Measurements from ENCODE around the gene TLE1.

TLE1 gene

GRCh38 chr9:81609782-81610739 lies 79.3 kb downstream of the TLE1 start:
- no peak for TF ChIP-seq GATA3 (IDR thresholded peaks at IDR 0.05; ENCODE audit: low read depth, low read length)
- TF ChIP-seq GATA2 (IDR thresholded peaks at IDR 0.05; ENCODE audit: low read depth, low read length) = no peak

GRCh38 chr9:81608289-81608657 lies 81.1 kb downstream of the TLE1 start:
- no peak for TF ChIP-seq GATA3 (IDR thresholded peaks at IDR 0.05; ENCODE audit: low read depth, low read length)

GRCh38 chr9:81607593-81608288 lies 81.6 kb downstream of the TLE1 start:
- TF ChIP-seq GATA3 (IDR thresholded peaks at IDR 0.05; ENCODE audit: low read depth, low read length) (no peak), GATA2 (IDR thresholded peaks at IDR 0.05; ENCODE audit: low read depth, low read length) (no peak)

DNA sequence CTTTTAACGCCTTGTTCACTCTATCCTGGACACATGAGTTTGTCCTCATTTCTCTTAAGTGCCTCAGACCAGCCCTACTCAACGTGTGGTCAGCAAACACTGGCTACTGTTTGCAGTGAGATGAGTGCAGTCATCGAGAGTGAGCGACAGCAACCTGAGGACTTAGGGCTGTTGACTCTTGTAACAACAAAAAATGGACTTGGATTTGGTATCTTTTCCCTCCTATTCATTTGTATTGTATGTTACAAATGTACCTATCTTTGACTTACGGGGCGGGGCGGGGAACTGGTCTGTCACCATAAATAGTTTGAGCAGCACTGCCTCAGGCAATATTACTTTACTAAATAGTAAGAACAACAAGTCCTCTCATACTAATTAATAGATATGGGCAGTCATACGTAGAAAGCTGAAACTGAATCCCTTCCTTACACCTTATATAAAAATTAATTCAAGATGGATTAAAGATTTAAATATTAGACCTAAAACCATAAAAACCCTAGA lies 84.1 kb downstream of the TLE1 start:
- TF ChIP-seq GATA3 (IDR thresholded peaks at IDR 0.05; ENCODE audit: low read depth, low read length) = no peak
- TF ChIP-seq GATA2 (IDR thresholded peaks at IDR 0.05; ENCODE audit: low read depth, low read length) = no peak

- no peak for TF ChIP-seq GATA2 (IDR thresholded peaks at IDR 0.05; ENCODE audit: low read depth, low read length)
- TF ChIP-seq GATA3 (IDR thresholded peaks at IDR 0.05; ENCODE audit: low read depth, low read length) = no peak
These were observed 84.8 kb downstream of the TLE1 start for GRCh38 chr9:81604306-81605169.

- no peak for TF ChIP-seq GATA3 (IDR thresholded peaks at IDR 0.05; ENCODE audit: low read depth, low read length)
- TF ChIP-seq GATA2 (IDR thresholded peaks at IDR 0.05; ENCODE audit: low read depth, low read length) = no peak
These were observed 86.3 kb downstream of the TLE1 start for GRCh38 chr9:81602887-81603680.

DNA sequence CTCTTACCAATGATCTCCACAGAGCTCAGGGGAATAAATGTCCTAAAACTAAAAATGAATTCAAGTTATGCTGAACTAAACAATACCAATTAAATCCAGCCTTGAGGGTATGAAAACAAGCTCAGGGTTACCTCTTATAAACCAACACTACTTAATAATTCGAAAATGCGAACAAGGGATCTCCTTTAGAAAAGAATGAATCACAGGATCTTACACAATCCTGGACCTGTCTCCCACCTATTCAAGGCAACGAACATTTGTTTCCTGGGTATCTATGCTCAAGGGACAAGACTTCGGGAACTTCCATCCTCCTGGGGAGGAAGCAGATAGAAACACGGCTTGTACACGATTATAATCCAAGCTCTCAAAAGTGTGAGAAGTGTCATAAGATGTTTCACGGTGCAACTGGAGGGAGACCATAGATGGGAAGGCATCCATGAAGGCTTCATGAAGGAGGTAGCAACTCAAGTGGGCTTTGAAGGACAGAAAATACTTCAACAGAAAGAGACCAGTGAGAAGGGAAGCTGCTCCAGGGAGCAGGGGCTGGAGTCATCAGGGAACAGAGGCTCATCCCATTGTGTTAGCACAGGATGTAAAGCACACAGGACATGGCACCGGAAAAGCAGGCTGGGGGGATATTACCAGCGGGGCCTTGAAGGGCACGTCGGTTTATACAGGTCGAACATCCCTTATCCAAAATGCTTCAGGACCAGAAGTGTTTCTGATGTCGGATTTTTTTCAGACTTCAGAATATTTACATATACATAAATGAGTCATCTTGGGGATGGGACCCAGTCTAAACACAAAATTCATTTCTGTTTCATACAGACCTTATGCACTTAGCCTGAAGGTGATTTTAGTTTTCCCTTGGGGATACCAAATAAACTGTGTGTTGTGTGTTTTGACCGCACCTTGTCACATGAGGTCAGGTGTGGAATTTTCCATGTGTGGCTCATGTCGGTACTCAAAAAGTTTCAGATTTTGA lies 87.4 kb downstream of the TLE1 start:
- TF ChIP-seq GATA3 (IDR thresholded peaks at IDR 0.05; ENCODE audit: low read depth, low read length) (no peak), GATA2 (IDR thresholded peaks at IDR 0.05; ENCODE audit: low read depth, low read length) (no peak)

GRCh38 chr9:81600631-81601030 lies 88.7 kb downstream of the TLE1 start:
- TF ChIP-seq GATA3 (IDR thresholded peaks at IDR 0.05; ENCODE audit: low read depth, low read length) (no peak), GATA2 (IDR thresholded peaks at IDR 0.05; ENCODE audit: low read depth, low read length) (no peak)

DNA sequence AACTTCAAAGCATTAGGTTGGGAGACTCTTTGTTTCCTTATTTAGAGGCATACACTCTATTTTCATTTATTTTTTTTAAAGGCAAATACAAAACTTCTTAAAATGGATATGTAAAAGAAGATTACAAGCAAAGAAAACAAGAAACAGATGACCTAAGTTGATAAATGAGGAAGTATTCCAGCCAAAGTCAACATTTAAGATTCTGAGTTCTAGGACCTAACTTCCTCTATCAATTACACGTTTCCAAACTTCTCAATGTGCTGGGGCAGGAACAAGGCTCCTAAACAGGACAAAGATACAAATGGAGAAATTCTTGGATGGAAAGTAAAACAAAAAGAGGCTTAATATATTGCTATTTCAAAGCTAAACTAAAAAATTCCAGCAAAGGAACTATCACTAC lies 89.5 kb downstream of the TLE1 start:
- no peak for TF ChIP-seq GATA3 (IDR thresholded peaks at IDR 0.05; ENCODE audit: low read depth, low read length)
- TF ChIP-seq GATA2 (IDR thresholded peaks at IDR 0.05; ENCODE audit: low read depth, low read length) = no peak

DNA sequence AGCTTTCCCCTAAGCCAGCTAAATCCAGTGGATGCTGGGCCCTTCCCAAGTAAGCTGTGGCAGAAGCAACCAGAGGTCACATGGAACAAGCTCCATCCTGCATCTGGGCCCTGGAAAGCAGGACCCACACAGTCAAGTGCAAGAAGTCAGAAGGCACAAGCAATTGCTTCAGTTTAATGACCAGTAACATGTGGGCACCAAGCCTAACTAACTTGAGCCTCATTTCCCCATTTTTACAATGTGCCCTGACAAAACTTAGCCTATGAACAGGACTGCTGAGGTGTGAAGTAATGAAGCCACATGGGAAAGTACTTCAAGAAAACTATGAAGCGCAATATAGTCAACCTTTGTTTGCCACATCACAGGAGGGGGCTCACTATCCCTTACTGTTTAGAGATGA lies 90.5 kb downstream of the TLE1 start:
- no peak for TF ChIP-seq GATA3 (IDR thresholded peaks at IDR 0.05; ENCODE audit: low read depth, low read length)

DNA sequence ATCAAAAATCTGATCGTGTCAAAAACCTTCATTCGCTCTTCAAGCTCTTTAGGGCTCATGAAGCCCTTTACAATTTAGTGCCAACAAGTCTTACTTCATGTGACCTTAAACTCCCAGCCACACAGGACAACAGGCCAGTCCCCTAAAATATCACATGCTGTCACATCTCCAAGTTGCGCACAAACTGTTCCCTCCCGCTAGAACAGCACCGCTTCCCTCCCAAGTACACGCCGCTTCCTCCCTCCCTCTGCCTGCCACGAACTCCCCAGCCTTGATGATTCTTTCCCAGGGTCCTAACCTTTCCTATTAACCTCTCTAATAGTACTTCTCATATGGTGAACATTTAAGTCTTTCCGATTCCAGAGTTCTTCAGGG lies 91.2 kb downstream of the TLE1 start:
- no peak for TF ChIP-seq GATA3 (IDR thresholded peaks at IDR 0.05; ENCODE audit: low read depth, low read length)
- no peak for TF ChIP-seq GATA2 (IDR thresholded peaks at IDR 0.05; ENCODE audit: low read depth, low read length)

- TF ChIP-seq GATA3 (IDR thresholded peaks at IDR 0.05; ENCODE audit: low read depth, low read length) (no peak), GATA2 (IDR thresholded peaks at IDR 0.05; ENCODE audit: low read depth, low read length) (no peak)
These were observed 91.8 kb downstream of the TLE1 start for GRCh38 chr9:81597419-81598122.

Data from SH-SY5Y (cell line).